ENCODE results near the gene PDIA2. TPM values are rescaled to one million over a fixed set of nuclear protein-coding genes. Genes with fewer than 3 reads are reported as not detected.

Gene PDIA2
- total and polyA plus RNA-seq, 11 donors = 0.17 to 9.3 (median 3.1) TPM

- DNase-seq (no peak), ATAC-seq (no peak)
- peaks cover 0 to 45% (median 12%) of the 10 kb centered on the region in 12 donors for H3K4me1 ChIP-seq
- H3K27ac ChIP-seq = no peak overlapping the region
- no peaks in the 10 kb centered on the region for H3K9me3 ChIP-seq
- H3K36me3 ChIP-seq = no peaks in the 10 kb centered on the region
- no peak for TF ChIP-seq POLR2A (IDR thresholded peaks at IDR 0.05)
- no peak for TF ChIP-seq CTCF (IDR thresholded peaks at IDR 0.05)
- intact Hi-C loops (cut with DNase I) = no loop called here
- H3K27me3 ChIP-seq = peaks cover 0 to 49% (median 8%) of the 10 kb centered on the region in 9 donors
- no peak overlapping the region for H3K4me3 ChIP-seq
- 68 to 94% (median 86%) methylated on average over 7 of the region's 7 CpGs for WGBS, 4 donors
These were observed 3.4 kb upstream of the PDIA2 start for GRCh38 chr16:279531-279930.

- H3K9me3 ChIP-seq = no peaks in the 10 kb centered on the region
- H3K27me3 ChIP-seq = peaks cover 0 to 44% (median 8%) of the 10 kb centered on the region in 9 donors
- intact Hi-C loops (cut with DNase I) = no loop called here
- DNase-seq (no peak), ATAC-seq (no peak)
- TF ChIP-seq POLR2A (IDR thresholded peaks at IDR 0.05) = no peak
- no peak for TF ChIP-seq CTCF (IDR thresholded peaks at IDR 0.05)
- no peaks in the 10 kb centered on the region for H3K36me3 ChIP-seq
- peaks cover 0 to 40% (median 10%) of the 10 kb centered on the region in 12 donors for H3K4me1 ChIP-seq
- H3K27ac ChIP-seq = no peak overlapping the region
- WGBS, 4 donors = 7 to 38% (median 22%) methylated on average over 8 to 47 of the region's 47 CpGs
- H3K4me3 ChIP-seq = peak overlapping the region in 9 of 12 donors; percentile 27 to 52 (median 43)
These were observed 2.9 kb upstream of the PDIA2 start for GRCh38 chr16:280005-280460.

- DNase-seq (peak in 1 of 5 donors; percentile 53), ATAC-seq (no peak)
- peak within 1 kb of the TSS; percentile 15 to 58 (median 46) for H3K4me3 ChIP-seq
- TF ChIP-seq POLR2A (IDR thresholded peaks at IDR 0.05) (no peak), CTCF (IDR thresholded peaks at IDR 0.05) (no peak)
- no peaks in the 10 kb centered on the region for H3K36me3 ChIP-seq
- peaks cover 0 to 40% (median 8%) of the 10 kb centered on the region in 9 donors for H3K27me3 ChIP-seq
- no peak within 1 kb of the TSS for H3K27ac ChIP-seq
- 0 to 20% (median 1%) methylated on average over 3 to 54 of the region's 54 CpGs for WGBS, 4 donors
- H3K4me1 ChIP-seq = peaks cover 0 to 35% (median 8%) of the 10 kb centered on the region in 12 donors
- intact Hi-C loops (cut with DNase I) = no loop called here
- no peaks in the 10 kb centered on the region for H3K9me3 ChIP-seq
These were observed 2.4 kb upstream of the PDIA2 start, which contains the start of gene ARHGDIG for GRCh38 chr16:280552-280951. TSS of gene ARHGDIG (plus strand) at chr16:280591. CDS start at chr16:280681, 90 bp downstream.

- H3K4me3 ChIP-seq = peak overlapping the region; percentile 15 to 58 (median 46)
- TF ChIP-seq POLR2A (IDR thresholded peaks at IDR 0.05) = no peak
- TF ChIP-seq CTCF (IDR thresholded peaks at IDR 0.05) = no peak
- H3K9me3 ChIP-seq = no peaks in the 10 kb centered on the region
- H3K27ac ChIP-seq = no peak overlapping the region
- ATAC-seq (no peak), DNase-seq (no peak)
- peaks cover 0 to 40% (median 8%) of the 10 kb centered on the region in 9 donors for H3K27me3 ChIP-seq
- H3K36me3 ChIP-seq = no peaks in the 10 kb centered on the region
- 43 to 54% (median 44%) methylated on average over 20 to 27 of the region's 27 CpGs for WGBS, 4 donors
- peaks cover 0 to 30% (median 8%) of the 10 kb centered on the region in 12 donors for H3K4me1 ChIP-seq
- intact Hi-C loops (cut with DNase I) = no loop called here
These were observed 1.8 kb upstream of the PDIA2 start for GRCh38 chr16:280991-281659.

Data from heart left ventricle (tissue), 16 donors.